Measurements from ENCODE around the gene ATOH1.

DNA sequence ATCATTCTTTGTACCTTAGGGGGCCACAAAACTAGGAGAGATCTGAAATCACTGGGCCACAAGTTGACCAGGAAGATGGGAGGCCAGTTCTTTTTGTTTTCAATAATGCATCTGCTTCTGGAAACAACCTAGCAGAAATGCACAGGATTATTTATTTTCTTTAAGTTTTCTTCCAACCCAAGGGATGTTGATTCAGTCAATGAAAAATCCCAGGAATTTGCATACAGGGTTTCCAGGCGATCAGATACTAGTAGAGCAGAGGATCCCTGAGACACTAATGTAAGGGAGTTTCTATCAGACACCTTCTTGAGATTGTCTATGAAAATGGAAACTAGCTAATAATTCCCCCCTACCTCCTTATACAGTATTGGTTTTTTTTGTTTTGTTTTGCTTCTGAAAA is 7.4 kb downstream of the ATOH1 start:
- TF ChIP-seq CTCF (IDR thresholded peaks at IDR 0.05) (no peak), POLR2A (IDR thresholded peaks at IDR 0.05) (no peak), EP300 (IDR thresholded peaks at IDR 0.05) (no peak)
